Tibial artery (tissue), 4 donors: ENCODE measurements around the gene CHMP6.

Source experiments
- DNase-seq, 2 donors: peaks; one replicate each; pipeline ENCODE4 v3.0.0-alpha.2; 2019
- H3K27ac ChIP-seq, 2 donors: fragments of 200-600 bp; sonication (generic) in 1 of 2; 1 replicate in 1 of 2; 2 replicates in 1 of 2; pipeline ENCODE4 v1.5.1; 2018 to 2019; ENCODE audit warnings: mild to moderate bottlenecking in 1 of 2
- H3K27me3 ChIP-seq, 2 donors: fragments of 200-600 bp; sonication (generic) in 1 of 2; one replicate each; pipeline versions ENCODE4 v1.5.1 to v1.6.0; 2016 to 2019
- H3K36me3 ChIP-seq, 3 donors: fragments of 200-600 bp; sonication (generic) in 2 of 3; one replicate each; pipeline ENCODE4 v1.5.1; 2016 to 2019; ENCODE audit warnings: mild to moderate bottlenecking in 2 of 3
- H3K4me1 ChIP-seq, 4 donors: fragments of 200-600 bp; sonication (generic) in 2 of 4; 1 replicate in 3 of 4; 2 replicates in 1 of 4; pipeline ENCODE4 v1.5.1; 2016 to 2019
- H3K4me3 ChIP-seq, 2 donors: fragments of 200-600 bp; sonication (generic) in 1 of 2; 1 replicate in 1 of 2; 2 replicates in 1 of 2; pipeline ENCODE4 v1.5.1; 2018 to 2019; ENCODE audit warnings: mild to moderate bottlenecking in 2 of 2
- H3K9me3 ChIP-seq, 3 donors: fragments of 200-600 bp; sonication (generic) in 1 of 3; one replicate each; pipeline ENCODE4 v1.5.1; 2016 to 2019
- CTCF ChIP-seq, 2 experiments: fragments of 200-600 bp in 1 of 2; fragments of 450-650 bp in 1 of 2; IDR thresholded peaks; one replicate each; pipeline ENCODE4 v1.5.1; 2017 to 2019; ENCODE audit warnings: antibody characterized with exemption in 2 of 2, mild to moderate bottlenecking in 1 of 2, moderate library complexity in 1 of 2
- intact Hi-C: fragments of 100-400 bp; cut with DNase I; formaldehyde crosslinking; loops from one replicate; pipeline ENCODE4 v1.15.0; 2023; ENCODE audit warnings: low total_unique reads

CHMP6 gene

GRCh38 chr17:80967404-80967872 lies 24.2 kb upstream of the CHMP6 start:
- H3K27ac ChIP-seq = no peak overlapping the region
- no peak for TF ChIP-seq CTCF (IDR thresholded peaks at IDR 0.05)
- DNase-seq = peak in 1 of 2 donors; percentile 63
- intact Hi-C loops = no loop called here
- peaks cover 7 to 35% (median 26%) of the 10 kb centered on the region in 3 donors for H3K36me3 ChIP-seq
- H3K9me3 ChIP-seq = no peaks in the 10 kb centered on the region
- H3K4me1 ChIP-seq = peaks cover 6 to 34% (median 27%) of the 10 kb centered on the region in 4 donors
- no peak overlapping the region for H3K4me3 ChIP-seq
- peaks cover 0 to 25% of the 10 kb centered on the region in 2 donors for H3K27me3 ChIP-seq

GRCh38 chr17:80968602-80969029 lies 23.0 kb upstream of the CHMP6 start:
- peak; percentile 62 to 73 for DNase-seq
- peak overlapping the region in 1 of 2 donors; percentile 3 for H3K4me3 ChIP-seq
- H3K4me1 ChIP-seq = peaks cover 6 to 34% (median 27%) of the 10 kb centered on the region in 4 donors
- no peaks in the 10 kb centered on the region for H3K9me3 ChIP-seq
- peak overlapping the region; percentile 40 to 72 for H3K27ac ChIP-seq
- TF ChIP-seq CTCF (IDR thresholded peaks at IDR 0.05) = no peak
- peaks cover 0 to 26% of the 10 kb centered on the region in 2 donors for H3K27me3 ChIP-seq
- intact Hi-C loops = no loop called here
- H3K36me3 ChIP-seq = peaks cover 7 to 27% (median 19%) of the 10 kb centered on the region in 3 donors

DNA sequence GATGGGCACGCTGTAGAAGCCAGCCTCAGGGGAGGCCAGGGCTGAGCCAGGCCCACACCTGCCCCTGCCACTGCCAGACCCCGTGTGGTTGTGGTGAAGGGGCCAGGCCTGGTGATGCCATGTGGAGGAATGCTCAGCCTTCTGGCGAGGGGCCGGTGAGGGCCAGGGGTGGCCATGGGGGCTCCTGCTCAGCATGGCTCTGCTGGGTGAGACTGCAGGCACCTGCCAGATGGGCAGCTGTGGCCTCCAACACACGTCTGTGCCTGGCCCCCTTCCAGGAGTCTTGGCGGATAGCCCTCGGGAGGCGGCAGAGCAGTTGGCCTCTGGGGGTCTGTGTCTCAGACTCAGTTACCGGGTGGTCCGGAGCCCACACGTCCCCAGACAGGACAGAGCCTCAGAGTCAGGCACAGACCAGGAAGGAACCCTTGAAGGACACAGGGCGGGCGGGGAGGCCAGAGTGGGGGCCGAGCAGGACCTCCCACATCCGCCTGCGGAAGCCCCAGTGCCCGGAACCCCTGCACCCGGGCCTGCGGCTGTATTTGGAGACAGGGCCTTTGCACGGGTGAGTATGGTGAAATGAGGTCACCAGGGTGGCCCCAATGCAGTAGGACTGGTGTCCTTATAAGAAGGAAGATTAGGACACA lies 22.5 kb upstream of the CHMP6 start:
- no peaks in the 10 kb centered on the region for H3K9me3 ChIP-seq
- intact Hi-C loops = no loop called here
- peaks cover 7 to 21% (median 14%) of the 10 kb centered on the region in 3 donors for H3K36me3 ChIP-seq
- peak overlapping the region in 1 of 2 donors; percentile 3 for H3K4me3 ChIP-seq
- H3K4me1 ChIP-seq = peaks cover 6 to 34% (median 27%) of the 10 kb centered on the region in 4 donors
- no peak for TF ChIP-seq CTCF (IDR thresholded peaks at IDR 0.05)
- no peak for DNase-seq
- H3K27me3 ChIP-seq = peaks cover 0 to 26% of the 10 kb centered on the region in 2 donors
- H3K27ac ChIP-seq = peak overlapping the region; percentile 40 to 72

GRCh38 chr17:80969674-80970043 lies 22.0 kb upstream of the CHMP6 start:
- intact Hi-C loops = loop anchor here (10.0 kb wide), 1 partner anchor 395 kb away; no protein-coding TSS in a partner anchor
- Histone ChIP-seq H3K27ac (peak overlapping the region in 1 of 2 donors; percentile 72), H3K4me1 (peaks cover 6 to 34% (median 27%) of the 10 kb centered on the region in 4 donors), H3K36me3 (peaks cover 4 to 16% (median 9%) of the 10 kb centered on the region in 3 donors), H3K27me3 (peaks cover 0 to 26% of the 10 kb centered on the region in 2 donors), H3K9me3 (no peaks in the 10 kb centered on the region), H3K4me3 (no peak overlapping the region)
- DNase-seq = no peak
- no peak for TF ChIP-seq CTCF (IDR thresholded peaks at IDR 0.05)

DNA sequence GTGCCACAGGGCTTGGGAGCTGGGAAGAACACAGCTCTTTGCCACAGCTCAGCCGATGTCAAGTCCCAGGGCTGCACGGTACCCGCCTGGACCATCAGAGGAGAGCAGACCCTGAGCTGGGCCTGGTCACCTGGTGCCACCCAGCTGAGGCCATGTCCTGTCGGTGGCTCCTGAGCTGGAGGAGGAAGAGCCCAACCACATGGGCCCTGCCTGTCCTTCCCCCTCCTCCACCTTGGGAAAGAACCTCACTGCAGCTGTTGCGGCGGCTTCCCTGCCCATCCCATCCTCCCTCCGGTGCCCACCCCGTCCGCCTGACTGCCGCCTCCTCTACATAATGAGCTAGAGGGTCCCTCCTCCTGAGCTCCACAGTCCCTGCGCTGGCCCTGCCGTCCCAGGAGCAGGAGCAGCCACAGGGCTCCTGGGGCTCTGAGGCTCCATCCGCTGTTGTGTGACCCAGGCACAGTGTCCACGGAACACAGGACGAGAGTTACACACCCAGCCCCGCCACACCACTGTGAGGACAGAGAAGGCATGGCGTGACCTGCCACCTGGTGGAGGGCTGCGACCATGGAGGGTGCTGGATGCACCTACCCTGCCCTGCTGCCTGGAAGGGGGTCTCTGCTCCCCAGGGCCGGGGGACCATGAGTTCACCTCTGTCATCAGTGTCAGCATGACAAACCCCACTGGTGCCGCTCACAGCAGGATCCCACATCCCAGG lies 21.4 kb upstream of the CHMP6 start:
- peak overlapping the region in 1 of 2 donors; percentile 72 for H3K27ac ChIP-seq
- intact Hi-C loops = loop anchor here (10.0 kb wide), 1 partner anchor 395 kb away; no protein-coding TSS in a partner anchor

More for the DNA sequence above, 21.4 kb upstream of the CHMP6 start:
- Histone ChIP-seq H3K27me3 (peaks cover 0 to 26% of the 10 kb centered on the region in 2 donors), H3K4me1 (peaks cover 6 to 34% (median 27%) of the 10 kb centered on the region in 4 donors), H3K9me3 (no peaks in the 10 kb centered on the region), H3K36me3 (peaks cover 0 to 11% (median 4%) of the 10 kb centered on the region in 3 donors), H3K4me3 (no peak overlapping the region)
- TF ChIP-seq CTCF (IDR thresholded peaks at IDR 0.05) = peak; percentile 59 to 70
- DNase-seq = no peak
